ENCODE results near the gene EPSTI1. TPM values are rescaled to one million over a fixed set of nuclear protein-coding genes. Genes with fewer than 3 reads are reported as not detected.

The EPSTI1 gene
- total and polyA plus RNA-seq, 9 donors: 1.5 to 20.8 (median 5.4) TPM

DNA sequence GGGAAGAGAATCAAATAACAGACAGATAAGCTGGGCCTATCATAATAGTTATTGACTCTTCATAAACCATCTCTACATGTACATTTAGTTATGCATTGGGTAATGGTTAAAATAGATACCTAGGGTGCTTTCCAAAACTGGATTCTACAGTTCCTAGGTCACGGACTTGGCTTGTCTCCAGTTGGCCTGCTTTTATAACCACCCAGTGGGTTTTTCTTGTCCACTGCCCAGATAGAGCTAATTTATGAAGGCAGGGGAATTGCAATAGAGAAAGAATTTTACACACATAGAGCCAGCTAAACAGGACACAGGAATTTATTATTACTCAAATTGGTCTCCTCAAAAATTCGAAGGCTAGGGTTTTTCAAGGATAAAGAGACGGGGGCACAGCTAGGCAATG, 113.3 kb downstream of the EPSTI1 start:
- H3K27ac ChIP-seq: no peak overlapping the region
- peaks cover under 1% of the 10 kb centered on the region for H3K4me1 ChIP-seq (ENCODE audit: insufficient read depth)
- DNase-seq: no peak
- H3K36me3 ChIP-seq: no peaks in the 10 kb centered on the region
- intact Hi-C loops (cut with DNase I): no loop called here
- no peaks in the 10 kb centered on the region for H3K9me3 ChIP-seq
- 68 to 75% (median 71%) methylated on average over 3 of the region's 3 CpGs for WGBS, 3 donors
- H3K4me3 ChIP-seq: no peak overlapping the region
- no peaks in the 10 kb centered on the region for H3K27me3 ChIP-seq
- TF ChIP-seq, protein P1, sequence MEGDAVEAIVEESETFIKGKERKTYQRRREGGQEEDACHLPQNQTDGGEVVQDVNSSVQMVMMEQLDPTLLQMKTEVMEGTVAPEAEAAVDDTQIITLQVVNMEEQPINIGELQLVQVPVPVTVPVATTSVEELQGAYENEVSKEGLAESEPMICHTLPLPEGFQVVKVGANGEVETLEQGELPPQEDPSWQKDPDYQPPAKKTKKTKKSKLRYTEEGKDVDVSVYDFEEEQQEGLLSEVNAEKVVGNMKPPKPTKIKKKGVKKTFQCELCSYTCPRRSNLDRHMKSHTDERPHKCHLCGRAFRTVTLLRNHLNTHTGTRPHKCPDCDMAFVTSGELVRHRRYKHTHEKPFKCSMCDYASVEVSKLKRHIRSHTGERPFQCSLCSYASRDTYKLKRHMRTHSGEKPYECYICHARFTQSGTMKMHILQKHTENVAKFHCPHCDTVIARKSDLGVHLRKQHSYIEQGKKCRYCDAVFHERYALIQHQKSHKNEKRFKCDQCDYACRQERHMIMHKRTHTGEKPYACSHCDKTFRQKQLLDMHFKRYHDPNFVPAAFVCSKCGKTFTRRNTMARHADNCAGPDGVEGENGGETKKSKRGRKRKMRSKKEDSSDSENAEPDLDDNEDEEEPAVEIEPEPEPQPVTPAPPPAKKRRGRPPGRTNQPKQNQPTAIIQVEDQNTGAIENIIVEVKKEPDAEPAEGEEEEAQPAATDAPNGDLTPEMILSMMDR (IDR thresholded peaks at IDR 0.05): no peak
- TF ChIP-seq EP300 (IDR thresholded peaks at IDR 0.05): no peak
- TF ChIP-seq POLR2A (IDR thresholded peaks at IDR 0.05): no peak

DNA sequence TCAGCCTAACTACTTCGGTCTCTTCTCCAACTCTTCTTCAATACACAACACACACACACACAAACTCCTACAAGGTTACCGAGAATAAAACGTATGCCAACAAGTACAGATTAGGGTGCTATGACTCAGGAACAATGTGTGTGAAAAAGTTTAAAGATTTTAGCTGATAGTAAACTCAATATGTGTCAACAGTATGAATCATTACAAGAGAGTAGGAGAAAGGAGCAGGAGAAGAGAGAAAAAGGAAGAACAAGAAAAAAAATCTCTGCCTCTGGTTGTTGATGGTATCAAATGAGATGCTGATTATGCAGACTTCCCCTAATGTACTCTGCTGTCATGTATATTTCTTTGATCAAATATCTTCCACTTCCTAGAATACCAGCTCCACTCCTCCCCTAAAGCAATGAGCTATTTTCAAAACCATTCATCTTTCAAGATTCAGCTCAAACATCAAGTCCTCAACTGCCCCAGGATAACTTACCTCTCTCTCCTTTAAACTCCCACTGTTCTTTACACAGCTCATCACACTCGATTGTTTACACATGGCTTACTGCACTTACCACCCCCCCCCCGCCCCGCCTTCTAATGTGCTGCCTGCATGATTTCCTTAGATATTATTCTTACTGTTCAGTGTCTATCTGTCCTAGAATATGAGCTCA, 115.0 kb downstream of the EPSTI1 start:
- H3K27ac ChIP-seq: no peak overlapping the region
- intact Hi-C loops (cut with DNase I): no loop called here

DNA sequence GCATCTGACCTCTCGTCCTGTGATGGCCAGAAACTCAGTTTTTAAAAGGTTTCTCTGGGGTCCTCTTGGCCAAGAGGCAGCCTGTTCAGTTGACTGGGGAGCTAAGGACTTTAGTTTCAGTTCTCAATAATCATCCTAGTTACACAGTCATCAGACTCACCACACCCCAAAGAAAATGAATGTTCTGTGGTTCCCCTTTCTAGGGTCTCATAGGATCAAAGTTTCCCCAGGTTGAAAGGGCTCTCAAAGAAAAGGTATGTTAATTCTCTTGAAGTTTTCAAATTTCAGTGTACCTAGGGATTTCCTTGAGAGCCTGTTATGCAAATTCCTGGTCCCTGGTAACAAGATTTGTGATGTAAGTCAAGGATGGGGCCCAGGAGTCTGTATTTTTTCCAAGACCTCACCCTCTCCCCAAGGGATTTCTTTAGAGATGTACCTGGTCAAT, 115.7 kb downstream of the EPSTI1 start:
- intact Hi-C loops (cut with DNase I): no loop called here
- 0 to 28% (median 19%) methylated on average over 1 of the region's 1 CpG for WGBS, 3 donors
- Histone ChIP-seq H3K27ac (peak overlapping the region in 1 of 2 donors; percentile 51), H3K9me3 (no peaks in the 10 kb centered on the region), H3K4me1 (ENCODE audit: insufficient read depth) (no peaks in the 10 kb centered on the region), H3K27me3 (no peaks in the 10 kb centered on the region), H3K36me3 (no peaks in the 10 kb centered on the region), H3K4me3 (no peak overlapping the region)
- TF ChIP-seq, protein P1 (IDR thresholded peaks at IDR 0.05): no peak
- no peak for TF ChIP-seq POLR2A (IDR thresholded peaks at IDR 0.05)
- TF ChIP-seq EP300 (IDR thresholded peaks at IDR 0.05): no peak
- peak in 2 of 5 donors; percentile 37 for DNase-seq

More for the DNA sequence above, 115.0 kb downstream of the EPSTI1 start:
- Histone ChIP-seq H3K27me3 (no peaks in the 10 kb centered on the region), H3K4me1 (ENCODE audit: insufficient read depth) (no peaks in the 10 kb centered on the region), H3K9me3 (no peaks in the 10 kb centered on the region), H3K4me3 (no peak overlapping the region), H3K36me3 (no peaks in the 10 kb centered on the region)
- 58 to 70% (median 66%) methylated on average over 6 of the region's 6 CpGs for WGBS, 3 donors
- no peak for DNase-seq
- no peak for TF ChIP-seq POLR2A (IDR thresholded peaks at IDR 0.05)

DNA sequence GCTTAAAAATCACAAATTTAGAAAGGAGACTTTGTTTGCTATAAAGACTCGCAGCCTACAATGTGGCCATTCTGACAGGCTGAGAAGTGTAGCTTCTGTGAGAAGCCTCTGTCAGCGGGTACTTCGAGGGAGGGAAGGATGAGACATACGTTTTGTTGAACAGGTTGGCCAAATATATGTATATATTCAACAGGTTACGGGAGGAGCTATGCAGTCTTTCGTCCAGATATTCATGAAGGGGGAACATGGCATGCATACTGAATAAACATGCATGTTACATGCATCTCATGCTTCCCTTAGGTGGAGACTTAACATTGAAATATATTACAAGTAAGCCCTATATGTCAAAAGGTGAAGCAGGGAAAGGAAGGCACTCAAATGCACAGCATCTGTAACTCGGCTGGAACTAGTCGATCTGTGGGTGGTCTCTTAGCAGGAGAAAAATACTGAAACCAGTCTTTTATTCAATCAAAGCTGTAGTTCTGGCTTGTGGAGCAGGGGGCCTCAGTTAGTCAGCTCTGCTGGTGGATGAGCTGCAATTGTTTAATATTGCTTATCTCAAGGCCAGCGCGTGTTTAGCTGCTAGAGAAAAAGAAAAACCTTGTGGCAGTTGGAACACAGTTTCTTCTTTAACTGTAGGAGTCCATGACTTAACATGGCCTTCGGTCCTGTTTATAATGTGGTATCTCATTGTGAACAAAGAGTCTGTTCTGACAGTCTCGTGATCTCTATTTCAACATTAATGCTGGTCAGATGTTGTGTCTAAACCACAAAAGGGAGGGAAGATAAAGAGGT, 116.4 kb downstream of the EPSTI1 start:
- 33 to 47% (median 36%) methylated on average over 12 of the region's 12 CpGs for WGBS, 3 donors
- H3K4me1 ChIP-seq (ENCODE audit: insufficient read depth): no peaks in the 10 kb centered on the region
- intact Hi-C loops (cut with DNase I): no loop called here
- no peak for TF ChIP-seq POLR2A (IDR thresholded peaks at IDR 0.05)
- TF ChIP-seq, protein P1 (IDR thresholded peaks at IDR 0.05): peak in 2 of 3 donors; percentile 24 to 72
- peak; percentile 56 to 72 (median 61) for DNase-seq
- H3K4me3 ChIP-seq: no peak overlapping the region
- H3K27ac ChIP-seq: peak overlapping the region in 1 of 2 donors; percentile 51
- H3K36me3 ChIP-seq: no peaks in the 10 kb centered on the region
- no peaks in the 10 kb centered on the region for H3K9me3 ChIP-seq
- no peaks in the 10 kb centered on the region for H3K27me3 ChIP-seq

DNA sequence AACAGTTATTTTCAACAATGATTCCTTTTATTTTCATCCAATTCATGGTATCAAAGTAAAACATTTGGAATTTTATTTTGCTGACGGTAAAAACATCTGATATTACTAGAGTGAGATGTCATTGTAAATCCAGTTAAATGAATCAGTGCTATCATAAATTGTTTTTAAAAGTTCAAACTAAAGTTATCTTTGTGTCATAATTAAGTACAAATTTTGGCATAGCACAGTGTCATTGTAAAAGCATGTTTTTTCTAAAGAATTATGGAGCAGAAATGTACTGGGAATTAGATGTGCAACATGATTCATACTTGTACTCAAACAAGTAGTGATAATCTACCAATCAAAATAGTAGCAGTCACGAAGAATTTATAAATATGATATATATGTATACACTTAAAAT, 117.8 kb downstream of the EPSTI1 start:
- no peak overlapping the region for H3K27ac ChIP-seq
- no peaks in the 10 kb centered on the region for H3K9me3 ChIP-seq
- H3K4me1 ChIP-seq (ENCODE audit: insufficient read depth): no peaks in the 10 kb centered on the region
- WGBS, 3 donors: 41 to 59% (median 45%) methylated on average over 2 of the region's 2 CpGs
- H3K36me3 ChIP-seq: no peaks in the 10 kb centered on the region
- intact Hi-C loops (cut with DNase I): no loop called here
- H3K27me3 ChIP-seq: no peaks in the 10 kb centered on the region
- DNase-seq: no peak
- no peak for TF ChIP-seq POLR2A (IDR thresholded peaks at IDR 0.05)
- TF ChIP-seq, protein P1 (IDR thresholded peaks at IDR 0.05): no peak
- no peak overlapping the region for H3K4me3 ChIP-seq
